Measurements from ENCODE around the gene ZNF207. TPM values are rescaled to one million over a fixed set of nuclear protein-coding genes. Genes with fewer than 3 reads are reported as not detected.

The ZNF207 gene
- total RNA-seq, 3 donors from 2014 or later, result 199 to 222 (median 212) TPM

DNA sequence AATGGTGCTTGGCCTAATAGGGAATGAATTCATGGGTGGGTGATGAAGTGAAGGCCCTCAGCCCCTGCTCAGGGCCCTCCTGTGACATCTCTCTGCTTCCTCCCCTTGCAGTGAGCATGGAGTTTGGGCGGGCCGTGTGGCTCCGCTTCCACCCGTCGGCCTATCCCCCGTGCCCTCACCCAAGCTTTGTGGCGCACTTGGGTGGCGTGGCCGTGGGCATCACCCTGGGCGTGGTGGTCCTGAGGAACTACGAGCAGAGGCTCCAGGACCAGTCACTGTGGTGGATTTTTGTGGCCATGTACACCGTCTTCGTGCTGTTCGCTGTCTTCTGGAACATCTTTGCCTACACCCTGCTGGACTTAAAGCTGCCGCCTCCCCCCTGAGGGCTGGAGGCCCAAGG, 29.1 kb upstream of the ZNF207 start:
- Mint-ChIP-seq H3K36me3 (ENCODE audit: insufficient read depth) (no peaks in the 10 kb centered on the region), H3K27me3 (ENCODE audit: low read depth) (peaks cover 3% of the 10 kb centered on the region), H3K9me3 (no peaks in the 10 kb centered on the region), H3K4me1 (ENCODE audit: low read depth) (peaks cover 18% of the 10 kb centered on the region), H3K4me3 (no peak overlapping the region)
- ATAC-seq, result no peak
- no peak for DNase-seq

DNA sequence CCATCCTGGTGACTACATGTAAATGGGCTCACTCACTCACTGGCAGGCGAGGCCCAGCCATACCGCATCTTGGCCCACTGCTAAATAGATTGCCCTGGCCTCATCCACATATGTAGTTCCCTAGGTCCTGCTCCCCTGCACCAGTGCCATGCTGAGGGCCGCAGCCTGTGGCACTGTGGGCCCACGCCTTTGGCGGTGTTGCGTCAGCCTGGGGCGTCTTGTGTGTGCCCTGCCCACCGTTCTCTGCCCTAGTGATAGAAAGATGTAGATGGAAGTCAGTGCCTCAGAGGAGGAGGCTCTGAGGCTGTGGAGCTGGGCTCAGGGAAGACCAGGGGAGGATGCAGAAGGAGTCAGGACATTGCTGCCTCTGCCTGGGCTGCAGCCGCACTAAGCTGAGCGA, 26.9 kb upstream of the ZNF207 start:
- DNase-seq (no peak), ATAC-seq (no peak)
- H3K4me3 Mint-ChIP-seq, result no peak overlapping the region
- no peaks in the 10 kb centered on the region for H3K36me3 Mint-ChIP-seq (ENCODE audit: insufficient read depth)
- peaks cover 1% of the 10 kb centered on the region for H3K27me3 Mint-ChIP-seq (ENCODE audit: low read depth)
- H3K9me3 Mint-ChIP-seq, result no peaks in the 10 kb centered on the region
- H3K4me1 Mint-ChIP-seq (ENCODE audit: low read depth), result peaks cover 18% of the 10 kb centered on the region

DNA sequence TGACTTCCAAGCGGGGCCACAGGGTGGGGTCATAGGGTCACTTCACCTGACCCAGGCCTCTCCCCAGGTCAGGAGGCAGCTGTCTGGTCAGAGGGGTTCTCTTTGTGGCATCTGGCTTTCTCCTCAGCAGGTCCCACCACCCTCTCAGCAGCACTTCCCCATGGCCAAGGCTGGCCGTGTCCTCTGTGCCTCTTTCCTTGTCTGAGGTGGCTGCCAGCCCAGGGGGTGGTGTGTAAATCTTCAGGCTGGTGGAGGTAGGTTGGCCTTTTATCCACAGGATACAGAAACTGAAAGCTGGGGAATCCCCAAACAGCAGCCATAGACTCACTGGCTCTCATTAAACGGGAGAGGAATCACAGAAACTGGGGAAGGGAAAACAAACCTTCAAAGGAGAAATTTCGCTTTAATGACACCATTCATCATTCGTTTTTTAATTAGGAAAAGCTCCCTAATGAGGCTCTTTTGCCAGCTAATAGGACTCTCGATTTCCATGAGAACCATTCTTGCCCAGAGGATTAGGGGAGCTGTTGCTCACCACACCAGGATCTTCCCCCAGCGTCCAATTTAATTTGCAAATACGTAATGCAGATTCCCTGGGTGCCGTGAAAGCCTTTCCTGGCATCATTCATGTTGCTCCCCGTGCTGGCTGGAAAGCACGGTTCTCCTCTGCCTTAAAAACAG, 26.0 kb upstream of the ZNF207 start:
- DNase-seq (no peak), ATAC-seq (peak; percentile 61 to 71)
- Mint-ChIP-seq H3K27me3 (ENCODE audit: low read depth) (no peaks in the 10 kb centered on the region), H3K9me3 (no peaks in the 10 kb centered on the region), H3K36me3 (ENCODE audit: insufficient read depth) (no peaks in the 10 kb centered on the region), H3K4me1 (ENCODE audit: low read depth) (peaks cover 15% of the 10 kb centered on the region), H3K4me3 (peak overlapping the region; percentile 45)

DNA sequence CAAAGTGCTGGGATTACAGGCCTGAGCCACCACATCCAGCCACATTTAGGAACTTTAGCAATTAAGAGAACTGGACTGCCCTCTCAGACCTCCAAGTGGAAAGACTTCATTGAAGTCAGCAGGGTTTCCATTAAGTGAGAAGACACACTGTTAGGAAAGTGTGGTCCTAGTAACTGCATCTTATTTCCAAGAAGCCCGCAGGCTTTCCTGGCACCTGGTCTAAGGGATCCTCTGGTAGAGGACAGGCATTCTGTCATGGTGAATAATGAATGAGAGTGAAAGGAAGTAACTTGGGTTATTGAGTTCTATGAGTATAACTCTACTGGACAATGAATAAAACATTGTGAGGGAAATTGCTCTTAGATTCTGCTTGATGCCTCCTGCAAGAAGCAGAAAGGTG, 22.0 kb upstream of the ZNF207 start:
- Mint-ChIP-seq H3K4me1 (ENCODE audit: low read depth) (peaks cover 37% of the 10 kb centered on the region), H3K9me3 (no peaks in the 10 kb centered on the region), H3K27me3 (ENCODE audit: low read depth) (no peaks in the 10 kb centered on the region), H3K36me3 (ENCODE audit: insufficient read depth) (no peaks in the 10 kb centered on the region), H3K4me3 (no peak overlapping the region)
- no peak for DNase-seq
- no peak for ATAC-seq

DNA sequence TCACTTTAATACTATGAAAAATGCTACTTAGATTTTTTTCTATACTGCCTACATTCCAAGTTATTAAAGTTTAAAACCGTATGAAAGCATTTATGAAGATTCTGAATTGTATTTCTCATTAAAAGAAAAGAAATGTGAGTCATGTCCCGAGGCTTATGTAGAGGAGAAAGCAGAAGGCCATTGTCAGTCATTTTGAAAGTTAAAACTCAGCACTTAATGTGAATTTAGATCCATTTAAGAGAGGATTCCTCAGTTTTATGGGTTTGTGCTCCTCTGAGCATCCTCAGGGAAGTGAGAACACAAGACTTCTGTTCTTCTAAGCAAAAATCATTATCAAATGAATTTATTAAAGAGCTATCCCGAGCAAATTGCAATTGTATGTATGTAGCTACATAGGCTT, 19.8 kb upstream of the ZNF207 start:
- no peaks in the 10 kb centered on the region for H3K27me3 Mint-ChIP-seq (ENCODE audit: low read depth)
- H3K4me3 Mint-ChIP-seq, result no peak overlapping the region
- peaks cover 8% of the 10 kb centered on the region for H3K36me3 Mint-ChIP-seq (ENCODE audit: insufficient read depth)
- no peaks in the 10 kb centered on the region for H3K9me3 Mint-ChIP-seq
- H3K4me1 Mint-ChIP-seq (ENCODE audit: low read depth), result peaks cover 25% of the 10 kb centered on the region
- ATAC-seq (no peak), DNase-seq (no peak)

DNA sequence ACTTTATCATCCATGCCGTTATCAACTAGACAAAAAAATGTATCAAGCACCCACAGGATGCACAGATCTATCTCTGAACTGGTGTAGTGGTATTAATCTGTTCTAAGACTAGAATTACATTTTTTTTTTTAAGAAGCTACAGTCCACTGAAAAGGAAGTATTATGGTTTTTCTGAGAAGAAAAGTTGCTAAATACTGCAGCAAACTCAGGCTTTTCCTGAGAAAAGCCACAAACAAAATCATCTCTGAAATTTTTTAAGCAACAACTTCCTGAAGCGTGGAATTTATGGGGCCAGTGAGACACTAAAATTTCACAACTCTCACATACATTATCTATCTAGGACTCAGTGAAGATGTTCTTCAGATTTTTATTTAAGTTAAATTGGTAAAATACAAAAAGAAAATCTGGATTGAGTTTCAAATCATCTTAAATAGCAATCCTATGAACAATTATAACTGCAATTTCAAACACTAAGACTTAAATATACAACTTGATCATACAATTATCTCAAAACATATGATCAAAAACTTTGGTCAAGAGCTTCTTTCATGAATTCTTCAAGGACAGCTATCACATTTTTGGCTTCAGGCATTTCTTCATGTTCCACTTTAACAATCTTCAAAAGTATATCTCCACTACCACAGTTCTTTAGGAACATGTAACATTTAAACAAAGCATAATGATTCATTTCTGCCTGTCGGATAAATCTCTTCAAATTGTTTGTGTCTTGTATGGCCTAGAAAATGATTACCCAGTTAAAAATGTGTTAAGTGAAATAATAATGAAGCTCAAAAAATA, 18.5 kb upstream of the ZNF207 start:
- ATAC-seq (no peak), DNase-seq (no peak)
- Mint-ChIP-seq H3K27me3 (ENCODE audit: low read depth) (no peaks in the 10 kb centered on the region), H3K4me1 (ENCODE audit: low read depth) (peaks cover 25% of the 10 kb centered on the region), H3K9me3 (no peaks in the 10 kb centered on the region), H3K36me3 (ENCODE audit: insufficient read depth) (peaks cover 8% of the 10 kb centered on the region), H3K4me3 (peak overlapping the region; percentile 16)

DNA sequence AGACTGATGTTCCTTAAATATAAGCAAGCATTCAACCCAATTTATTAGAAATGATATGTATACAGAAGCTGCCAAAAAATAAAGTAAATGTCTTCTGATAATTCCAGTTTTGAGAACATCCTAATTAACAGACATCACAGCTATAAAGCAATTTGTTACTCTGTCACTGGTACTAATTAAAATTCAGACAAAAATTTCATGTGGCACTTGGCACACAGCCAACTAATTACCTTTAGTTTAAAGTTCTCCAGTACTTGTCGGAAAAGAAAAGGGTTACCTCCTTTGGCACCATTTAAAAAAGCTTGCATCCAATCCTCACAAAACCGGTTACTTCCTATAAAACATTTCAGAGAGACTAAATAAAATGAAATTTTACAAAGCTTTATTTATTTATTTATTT, 16.8 kb upstream of the ZNF207 start:
- peaks cover 12% of the 10 kb centered on the region for H3K36me3 Mint-ChIP-seq (ENCODE audit: insufficient read depth)
- DNase-seq (no peak), ATAC-seq (no peak)
- H3K4me1 Mint-ChIP-seq (ENCODE audit: low read depth), result peaks cover 25% of the 10 kb centered on the region
- no peaks in the 10 kb centered on the region for H3K27me3 Mint-ChIP-seq (ENCODE audit: low read depth)
- H3K4me3 Mint-ChIP-seq, result no peak overlapping the region
- H3K9me3 Mint-ChIP-seq, result no peaks in the 10 kb centered on the region

DNA sequence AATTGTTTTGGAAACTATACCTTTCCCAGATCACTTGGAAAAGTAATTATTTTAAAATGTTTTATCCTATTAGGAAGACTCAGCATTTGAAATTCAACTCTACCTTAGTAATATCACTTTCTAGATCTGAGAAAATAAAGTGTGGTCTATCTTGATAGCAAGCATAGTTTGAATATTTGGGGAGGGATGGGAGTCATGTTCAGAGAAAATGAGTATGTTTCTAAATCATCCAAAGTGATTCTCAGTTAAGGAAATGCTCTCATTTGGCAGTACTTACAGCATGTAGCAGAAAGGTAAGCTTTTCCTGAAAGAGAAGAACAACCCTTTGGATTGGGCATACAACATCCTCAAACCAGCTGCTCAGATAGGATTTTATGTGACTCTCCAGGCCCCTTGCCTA, 14.9 kb upstream of the ZNF207 start:
- Mint-ChIP-seq H3K4me1 (ENCODE audit: low read depth) (peaks cover 24% of the 10 kb centered on the region), H3K4me3 (no peak overlapping the region), H3K9me3 (no peaks in the 10 kb centered on the region), H3K27me3 (ENCODE audit: low read depth) (no peaks in the 10 kb centered on the region), H3K36me3 (ENCODE audit: insufficient read depth) (peaks cover 15% of the 10 kb centered on the region)
- ATAC-seq (no peak), DNase-seq (no peak)

DNA sequence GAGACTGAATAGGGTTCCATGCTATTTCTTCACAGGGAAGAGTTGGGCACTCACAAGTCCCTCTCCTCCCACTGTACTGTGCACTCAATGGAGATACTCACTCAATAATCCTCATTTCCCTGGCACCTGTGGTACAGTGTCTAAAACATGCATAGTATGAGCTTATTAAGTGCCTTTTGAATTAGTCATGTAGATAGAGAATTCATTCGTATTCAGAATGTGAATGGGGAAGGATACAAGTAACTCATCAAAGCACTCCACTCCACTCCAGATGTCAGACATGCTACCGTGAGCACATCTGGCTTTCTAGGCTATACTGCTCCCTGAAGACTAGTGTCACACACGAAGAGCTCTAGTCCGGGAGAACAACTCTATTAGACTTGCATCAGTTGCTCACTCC, 14.3 kb upstream of the ZNF207 start:
- H3K4me1 Mint-ChIP-seq (ENCODE audit: low read depth), result peaks cover 20% of the 10 kb centered on the region
- H3K9me3 Mint-ChIP-seq, result no peaks in the 10 kb centered on the region
- H3K4me3 Mint-ChIP-seq, result no peak overlapping the region
- ATAC-seq (no peak), DNase-seq (no peak)
- H3K36me3 Mint-ChIP-seq (ENCODE audit: insufficient read depth), result peaks cover 16% of the 10 kb centered on the region
- H3K27me3 Mint-ChIP-seq (ENCODE audit: low read depth), result no peaks in the 10 kb centered on the region

DNA sequence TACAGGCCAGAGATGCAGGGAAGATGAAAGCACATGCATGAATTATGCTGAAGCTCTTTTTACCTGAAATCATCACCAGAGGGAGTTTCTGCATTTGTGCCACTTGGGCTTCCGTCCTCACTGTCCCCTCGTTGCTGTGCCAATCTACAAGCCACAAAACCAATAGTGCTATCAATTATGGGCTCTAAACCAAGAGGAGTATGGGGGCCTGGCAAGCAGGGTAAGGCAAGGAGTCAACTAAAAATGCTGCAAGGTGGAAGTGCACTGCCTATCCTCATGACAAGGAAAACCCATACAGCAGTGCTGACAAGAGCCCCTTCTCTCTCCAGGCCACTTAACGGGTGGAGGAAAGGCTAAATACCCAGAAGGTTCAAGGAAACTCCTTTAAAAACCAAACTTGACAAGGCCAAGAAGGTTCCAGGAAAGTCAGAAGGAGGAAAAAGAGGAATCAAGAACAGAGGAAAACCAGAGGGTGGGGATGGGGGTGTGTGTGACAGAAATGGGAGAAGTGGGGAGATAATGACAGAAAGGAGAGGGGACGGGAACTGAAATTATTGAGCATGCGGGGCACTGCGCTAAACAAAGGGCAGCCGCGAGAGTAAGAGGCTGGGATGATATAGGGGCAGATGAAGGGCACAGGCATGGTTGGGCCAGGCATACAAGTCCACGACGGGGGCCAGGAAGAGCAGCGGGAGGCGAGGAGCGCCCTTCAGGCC, 8.7 kb upstream of the ZNF207 start:
- peak overlapping the region; percentile 87 for H3K4me3 Mint-ChIP-seq
- DNase-seq, result peak; percentile 26
- H3K36me3 Mint-ChIP-seq (ENCODE audit: insufficient read depth), result peaks cover 8% of the 10 kb centered on the region
- H3K4me1 Mint-ChIP-seq (ENCODE audit: low read depth), result peaks cover 18% of the 10 kb centered on the region
- H3K9me3 Mint-ChIP-seq, result no peaks in the 10 kb centered on the region
- no peaks in the 10 kb centered on the region for H3K27me3 Mint-ChIP-seq (ENCODE audit: low read depth)
- ATAC-seq, result peak; percentile 29 to 39

DNA sequence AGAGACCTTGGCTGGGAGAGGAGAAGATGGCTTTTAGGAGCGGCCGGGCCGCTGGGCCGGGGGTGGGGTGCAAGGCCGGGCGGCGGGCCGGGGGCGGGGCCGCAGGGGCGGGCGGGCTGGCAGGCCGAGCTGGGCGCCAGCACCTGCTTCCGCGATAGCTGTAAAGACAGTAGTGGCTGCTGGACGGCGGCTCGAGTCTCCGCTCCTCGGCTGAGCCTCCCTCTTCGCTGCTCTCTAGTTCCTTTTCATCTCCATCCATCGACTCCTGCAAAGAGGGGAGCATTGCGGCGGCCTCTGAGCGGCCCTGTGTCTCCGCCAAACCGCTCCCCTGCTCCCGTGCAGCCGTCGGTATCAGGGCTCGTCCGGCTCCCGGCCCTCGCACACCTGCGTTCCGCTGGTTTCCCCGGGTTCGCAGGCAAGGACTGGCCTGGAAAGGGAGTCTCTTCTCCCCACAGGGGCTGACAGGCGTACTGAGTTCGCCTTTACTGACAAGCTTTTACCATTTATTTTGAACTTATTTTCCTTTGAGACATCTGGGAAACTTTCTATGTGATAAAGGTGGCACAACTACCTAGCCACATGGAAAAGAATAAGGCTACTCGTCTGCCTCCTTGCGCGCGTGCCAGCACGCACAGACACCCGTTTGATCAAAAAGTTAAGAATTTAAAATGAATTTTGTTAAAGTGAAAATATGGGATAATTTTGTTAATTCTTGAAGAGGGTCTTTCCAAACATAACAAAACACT, 7.9 kb upstream of the ZNF207 start, which contains the start of gene C17orf75:
Gene C17orf75 (minus strand): TSS at position 317 of the 746 bp plus-strand sequence. CDS start 34 bp downstream, at position 283.
- no peaks in the 10 kb centered on the region for H3K9me3 Mint-ChIP-seq
- H3K4me3 Mint-ChIP-seq, result peak within 1 kb of the TSS; percentile 87
- DNase-seq, result peak; percentile 77
- ATAC-seq, result peak; percentile 96 to 97
- peaks cover 8% of the 10 kb centered on the region for H3K36me3 Mint-ChIP-seq (ENCODE audit: insufficient read depth)
- H3K4me1 Mint-ChIP-seq (ENCODE audit: low read depth), result peaks cover 18% of the 10 kb centered on the region
- no peaks in the 10 kb centered on the region for H3K27me3 Mint-ChIP-seq (ENCODE audit: low read depth)

DNA sequence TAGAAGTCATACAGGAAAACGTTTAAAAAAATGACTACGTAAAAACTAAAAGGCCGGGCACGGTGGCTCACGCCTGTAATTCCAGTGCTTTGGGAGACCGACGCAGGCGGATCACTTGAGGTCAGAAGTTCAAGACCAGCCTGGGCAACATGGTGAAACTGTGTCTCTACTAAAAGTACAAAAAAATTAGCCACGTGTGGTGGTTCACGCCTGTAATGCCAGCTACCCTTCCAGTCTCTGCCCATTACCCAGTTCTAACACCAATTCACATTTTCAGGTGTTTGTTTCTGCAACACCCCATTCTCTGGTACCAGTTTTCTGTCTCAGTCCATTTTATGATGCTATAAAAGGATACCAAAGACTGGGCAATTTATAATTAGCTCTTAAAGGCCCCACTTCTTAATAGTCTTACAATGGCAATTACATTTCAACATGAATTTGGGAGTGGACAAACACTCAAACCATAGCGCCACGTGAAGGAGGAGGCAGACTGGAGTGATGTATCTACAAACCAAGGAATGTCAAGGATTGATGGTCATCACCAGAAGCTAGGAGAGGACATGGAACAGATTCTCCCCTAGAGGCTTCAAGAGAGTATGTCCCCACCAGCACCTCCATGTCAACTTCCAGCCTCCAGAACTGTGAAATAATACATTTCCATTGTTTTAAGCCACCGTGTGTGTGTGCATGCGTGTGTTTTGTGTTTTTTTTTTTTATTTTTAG, 7.2 kb upstream of the ZNF207 start:
- peaks cover 18% of the 10 kb centered on the region for H3K4me1 Mint-ChIP-seq (ENCODE audit: low read depth)
- no peak for ATAC-seq

DNA sequence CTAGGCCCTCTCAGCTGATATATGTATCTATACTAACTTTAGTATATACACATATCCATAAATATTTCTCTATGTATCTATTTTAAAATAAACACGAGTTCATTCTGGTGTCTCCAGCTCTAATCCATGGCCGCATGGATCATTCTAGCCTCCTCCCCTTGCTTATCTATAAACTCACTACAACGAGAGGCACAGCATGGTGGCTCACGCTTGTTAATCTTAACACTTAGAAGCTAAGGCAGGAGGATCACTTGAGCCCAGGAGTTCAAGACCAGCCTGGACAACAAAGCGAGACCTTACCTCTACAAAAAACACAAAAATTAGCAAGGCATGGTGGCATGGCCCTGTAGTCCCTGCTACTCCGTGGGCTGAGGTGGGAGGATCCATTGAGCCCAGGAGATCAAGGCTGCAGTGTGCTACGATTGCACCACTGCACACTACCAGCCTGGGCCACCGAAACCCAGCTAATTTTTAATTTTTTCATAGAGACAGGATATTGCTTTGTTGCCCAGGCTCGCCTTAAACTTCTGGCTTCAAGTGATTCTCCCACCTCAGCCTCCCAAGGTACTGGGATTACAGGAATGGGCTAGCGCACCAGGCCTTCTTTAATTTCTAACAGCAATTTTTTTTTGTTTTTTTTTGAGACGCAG, 3.9 kb upstream of the ZNF207 start:
- ATAC-seq, result no peak
- Mint-ChIP-seq H3K4me3 (no peak overlapping the region), H3K4me1 (ENCODE audit: low read depth) (peaks cover 18% of the 10 kb centered on the region), H3K36me3 (ENCODE audit: insufficient read depth) (peaks cover 1% of the 10 kb centered on the region), H3K9me3 (no peaks in the 10 kb centered on the region), H3K27me3 (ENCODE audit: low read depth) (no peaks in the 10 kb centered on the region)
- DNase-seq, result no peak

More for the DNA sequence above, 7.2 kb upstream of the ZNF207 start:
- no peak for DNase-seq
- Mint-ChIP-seq H3K36me3 (ENCODE audit: insufficient read depth) (peaks cover 6% of the 10 kb centered on the region), H3K4me3 (peak overlapping the region; percentile 87), H3K9me3 (no peaks in the 10 kb centered on the region), H3K27me3 (ENCODE audit: low read depth) (no peaks in the 10 kb centered on the region)

Measured in activated T-cell treated with anti-CD3 and anti-CD28 coated beads, Interleukin-2, amount 50 U/mL, for 4 hours (primary cell).